ENCODE results near the gene CHN2. TPM values are rescaled to one million over a fixed set of nuclear protein-coding genes. Genes with fewer than 3 reads are reported as not detected.

CHN2 gene
- total RNA-seq, 6 donors from 2014 or later, result 6.2 to 13.7 (median 11.2) TPM

- Histone ChIP-seq H3K36me3 (no peaks in the 10 kb centered on the region), H3K4me3 (no peak overlapping the region), H3K27ac (peak overlapping the region in 1 of 4 donors; percentile 3), H3K4me1 (peaks cover 0 to 4% (median under 1%) of the 10 kb centered on the region in 4 donors), H3K27me3 (no peaks in the 10 kb centered on the region), H3K9me3 (no peaks in the 10 kb centered on the region)
- 85 to 96% methylated on average over 8 of the region's 8 CpGs for WGBS, 2 donors
- DNase-seq (peak in 1 of 2 donors; percentile 36), ATAC-seq (ENCODE audit: low FRiP score in 2 of 2) (peak in 1 of 2 donors; percentile 76)
- TF ChIP-seq POLR2AphosphoS5 (IDR thresholded peaks at IDR 0.05), result no peak
- no peak for TF ChIP-seq EP300 (IDR thresholded peaks at IDR 0.05)
- TF ChIP-seq CTCF (IDR thresholded peaks at IDR 0.05), result no peak
- TF ChIP-seq POLR2A (IDR thresholded peaks at IDR 0.05), result no peak
These were observed 54.3 kb downstream of the CHN2 start for GRCh38 chr7:29248713-29249382.

GRCh38 chr7:29249383-29249750 lies 54.8 kb downstream of the CHN2 start:
- no peaks in the 10 kb centered on the region for H3K9me3 ChIP-seq
- no peak overlapping the region for H3K27ac ChIP-seq
- H3K27me3 ChIP-seq, result no peaks in the 10 kb centered on the region
- DNase-seq, result no peak
- WGBS, 2 donors, result 91 to 93% methylated on average over 7 of the region's 7 CpGs
- TF ChIP-seq POLR2A (IDR thresholded peaks at IDR 0.05) (no peak), POLR2AphosphoS5 (IDR thresholded peaks at IDR 0.05) (no peak), CTCF (IDR thresholded peaks at IDR 0.05) (no peak), EP300 (IDR thresholded peaks at IDR 0.05) (no peak)
- H3K36me3 ChIP-seq, result no peaks in the 10 kb centered on the region
- H3K4me1 ChIP-seq, result peaks cover 0 to 4% (median 0%) of the 10 kb centered on the region in 4 donors
- ATAC-seq (ENCODE audit: low FRiP score in 2 of 2), result no peak
- no peak overlapping the region for H3K4me3 ChIP-seq

- no peaks in the 10 kb centered on the region for H3K36me3 ChIP-seq
- ATAC-seq (ENCODE audit: low FRiP score in 2 of 2), result no peak
- 97% methylated on average over 1 of the region's 1 CpG for WGBS, 2 donors
- no peak for DNase-seq
- H3K4me3 ChIP-seq, result no peak overlapping the region
- H3K27me3 ChIP-seq, result no peaks in the 10 kb centered on the region
- TF ChIP-seq POLR2A (IDR thresholded peaks at IDR 0.05) (no peak), POLR2AphosphoS5 (IDR thresholded peaks at IDR 0.05) (no peak), EP300 (IDR thresholded peaks at IDR 0.05) (no peak), CTCF (IDR thresholded peaks at IDR 0.05) (no peak)
- H3K4me1 ChIP-seq, result peaks cover 0 to 4% (median 0%) of the 10 kb centered on the region in 4 donors
- H3K27ac ChIP-seq, result no peak overlapping the region
- H3K9me3 ChIP-seq, result no peaks in the 10 kb centered on the region
These were observed 55.3 kb downstream of the CHN2 start for GRCh38 chr7:29249860-29250259.

- Histone ChIP-seq H3K4me3 (no peak overlapping the region), H3K27me3 (no peaks in the 10 kb centered on the region), H3K9me3 (no peaks in the 10 kb centered on the region), H3K4me1 (no peaks in the 10 kb centered on the region), H3K27ac (no peak overlapping the region), H3K36me3 (no peaks in the 10 kb centered on the region)
- 89 to 94% methylated on average over 1 of the region's 1 CpG for WGBS, 2 donors
- TF ChIP-seq POLR2AphosphoS5 (IDR thresholded peaks at IDR 0.05), result no peak
- DNase-seq (no peak), ATAC-seq (ENCODE audit: low FRiP score in 2 of 2) (no peak)
These were observed 58.6 kb downstream of the CHN2 start for GRCh38 chr7:29253225-29253624.

GRCh38 chr7:29254591-29254990 lies 60.0 kb downstream of the CHN2 start:
- Histone ChIP-seq H3K4me1 (no peaks in the 10 kb centered on the region), H3K27ac (no peak overlapping the region), H3K27me3 (no peaks in the 10 kb centered on the region), H3K4me3 (no peak overlapping the region), H3K36me3 (no peaks in the 10 kb centered on the region), H3K9me3 (no peaks in the 10 kb centered on the region)
- DNase-seq, result no peak
- TF ChIP-seq POLR2A (IDR thresholded peaks at IDR 0.05), result no peak
- TF ChIP-seq CTCF (IDR thresholded peaks at IDR 0.05), result no peak
- no peak for TF ChIP-seq EP300 (IDR thresholded peaks at IDR 0.05)
- no peak for TF ChIP-seq POLR2AphosphoS5 (IDR thresholded peaks at IDR 0.05)
- WGBS, 2 donors, result 84 to 93% methylated on average over 6 of the region's 6 CpGs
- no peak for ATAC-seq (ENCODE audit: low FRiP score in 2 of 2)

Data from upper lobe of left lung (tissue), 6 donors.